IMR-90 (cell line): ENCODE results near the gene P2RX7.

Experiments
- CTCF ChIP-seq: conservative IDR thresholded peaks from 2 replicates; pipeline ENCODE4 v1.5.1; 2012; ENCODE audit warnings: mild to moderate bottlenecking, low read depth, low read length, improper control_type of control experiment
- MAFK ChIP-seq: IDR thresholded peaks from 2 replicates; pipeline ENCODE4 v1.6.1; 2012; ENCODE audit warnings: low read depth, low read length, improper control_type of control experiment
- MAZ ChIP-seq: IDR thresholded peaks from 2 replicates; pipeline ENCODE4 v1.6.1; 2012; ENCODE audit warnings: low read depth, mild to moderate bottlenecking, low read length, improper control_type of control experiment, moderate library complexity, borderline replicate concordance
- POLR2A ChIP-seq: IDR thresholded peaks from 2 replicates; pipeline ENCODE4 v1.6.1; 2012; ENCODE audit warnings: mild to moderate bottlenecking, low read depth, low read length

- TF ChIP-seq CTCF, result no peak
- TF ChIP-seq POLR2A, result no peak
- no peak for TF ChIP-seq MAFK
- no peak for TF ChIP-seq MAZ
Observed at GRCh38 chr12:121232977-121233627, 100.4 kb downstream of the P2RX7 start.
